CD4-positive, alpha-beta T cell treated with Interleukin-21 for 1 hour (primary cell): Measurements from ENCODE around the gene S100A8.
A peak's percentile ranks its signal among the peaks of the same experiment; 100 is the strongest.
"Not testable (repeated sequence)": the region's sequence is repeated elsewhere in the genome, so short reads cannot be mapped to it uniquely, and the experiment has no call there.

Source experiments
- DNase-seq: peaks from one replicate; pipeline ENCODE4 v3.0.0-alpha.2; 2020

S100A8 gene

DNA sequence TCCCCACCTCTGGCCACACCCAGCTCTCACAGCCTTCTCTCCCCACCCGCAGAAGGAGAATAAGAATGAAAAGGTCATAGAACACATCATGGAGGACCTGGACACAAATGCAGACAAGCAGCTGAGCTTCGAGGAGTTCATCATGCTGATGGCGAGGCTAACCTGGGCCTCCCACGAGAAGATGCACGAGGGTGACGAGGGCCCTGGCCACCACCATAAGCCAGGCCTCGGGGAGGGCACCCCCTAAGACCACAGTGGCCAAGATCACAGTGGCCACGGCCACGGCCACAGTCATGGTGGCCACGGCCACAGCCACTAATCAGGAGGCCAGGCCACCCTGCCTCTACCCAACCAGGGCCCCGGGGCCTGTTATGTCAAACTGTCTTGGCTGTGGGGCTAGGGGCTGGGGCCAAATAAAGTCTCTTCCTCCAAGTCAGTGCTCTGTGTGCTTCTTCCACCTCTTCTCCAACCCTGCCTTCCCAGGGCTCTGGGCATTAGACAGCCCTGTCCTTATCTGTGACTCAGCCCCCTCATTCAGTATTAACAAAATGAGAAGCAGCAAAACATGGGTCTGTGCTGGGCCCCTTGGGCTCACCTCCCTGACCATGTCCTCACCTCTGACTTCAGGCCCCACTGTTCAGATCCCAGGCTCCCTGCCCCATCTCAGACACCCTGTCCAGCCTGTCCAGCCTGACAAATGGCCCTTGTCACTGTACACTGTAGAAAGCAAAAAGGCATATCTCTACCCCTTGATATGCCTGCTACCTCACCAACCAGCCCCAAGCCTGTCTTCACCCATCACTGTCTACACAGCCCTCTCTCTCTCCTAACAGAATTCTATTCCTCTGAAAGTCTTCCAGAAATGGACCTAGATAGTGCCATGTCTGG, 30.0 kb downstream of the S100A8 start:
- DNase-seq = no peak

DNA sequence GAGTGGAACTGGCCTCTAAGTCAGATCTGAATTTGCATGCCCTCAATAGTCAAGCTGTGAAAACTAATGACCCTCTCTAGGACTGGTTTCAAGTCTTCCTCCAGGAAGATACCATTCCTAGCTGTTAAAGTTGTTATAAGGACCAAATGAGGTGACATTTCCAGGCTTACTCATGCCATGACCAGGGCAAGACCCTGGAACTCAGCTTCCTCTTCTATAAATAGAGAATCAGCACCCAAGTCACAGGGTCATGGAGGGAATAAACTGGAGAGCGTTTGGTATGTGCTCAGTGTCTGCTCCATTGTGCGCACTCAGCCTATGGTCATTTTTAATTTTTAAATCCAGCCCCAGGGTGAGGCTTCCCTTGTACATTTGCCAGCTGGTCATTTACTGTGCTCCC, 30.7 kb downstream of the S100A8 start:
- no peak for DNase-seq

DNA sequence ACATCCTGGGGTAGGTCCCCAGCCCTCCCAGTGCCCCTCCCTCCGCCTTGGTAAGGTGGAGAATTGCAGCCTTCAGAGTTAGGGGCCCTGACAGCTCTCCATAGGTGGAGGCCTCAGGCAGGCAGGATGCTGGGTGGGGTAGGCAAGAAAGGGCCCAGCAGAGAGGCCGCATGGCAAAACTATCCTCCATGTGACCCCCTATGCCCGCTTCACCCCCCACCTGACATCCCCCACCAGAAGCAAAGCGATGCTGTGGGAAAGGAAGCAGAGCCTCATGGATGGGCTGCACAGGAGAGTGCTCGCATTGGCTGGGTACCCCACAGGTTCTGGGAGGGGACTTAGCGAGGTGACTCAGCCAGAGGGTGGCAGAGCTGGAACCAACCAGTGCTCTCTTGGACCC, 31.6 kb downstream of the S100A8 start:
- no peak for DNase-seq

DNA sequence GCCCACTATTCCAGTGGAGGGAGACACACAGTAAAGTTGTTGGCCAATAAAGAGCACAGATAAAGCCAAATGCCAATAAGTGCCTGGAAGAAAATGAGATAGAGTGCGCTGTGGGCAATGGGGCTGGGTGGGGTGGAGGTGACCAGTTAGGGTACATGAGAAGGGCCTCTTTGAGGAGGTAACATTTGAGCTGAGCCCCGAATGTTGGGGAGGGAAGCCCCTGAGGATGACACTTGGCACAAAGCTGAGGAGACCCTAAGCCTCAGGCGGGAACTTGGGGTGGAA, 32.2 kb downstream of the S100A8 start:
- no peak for DNase-seq

DNA sequence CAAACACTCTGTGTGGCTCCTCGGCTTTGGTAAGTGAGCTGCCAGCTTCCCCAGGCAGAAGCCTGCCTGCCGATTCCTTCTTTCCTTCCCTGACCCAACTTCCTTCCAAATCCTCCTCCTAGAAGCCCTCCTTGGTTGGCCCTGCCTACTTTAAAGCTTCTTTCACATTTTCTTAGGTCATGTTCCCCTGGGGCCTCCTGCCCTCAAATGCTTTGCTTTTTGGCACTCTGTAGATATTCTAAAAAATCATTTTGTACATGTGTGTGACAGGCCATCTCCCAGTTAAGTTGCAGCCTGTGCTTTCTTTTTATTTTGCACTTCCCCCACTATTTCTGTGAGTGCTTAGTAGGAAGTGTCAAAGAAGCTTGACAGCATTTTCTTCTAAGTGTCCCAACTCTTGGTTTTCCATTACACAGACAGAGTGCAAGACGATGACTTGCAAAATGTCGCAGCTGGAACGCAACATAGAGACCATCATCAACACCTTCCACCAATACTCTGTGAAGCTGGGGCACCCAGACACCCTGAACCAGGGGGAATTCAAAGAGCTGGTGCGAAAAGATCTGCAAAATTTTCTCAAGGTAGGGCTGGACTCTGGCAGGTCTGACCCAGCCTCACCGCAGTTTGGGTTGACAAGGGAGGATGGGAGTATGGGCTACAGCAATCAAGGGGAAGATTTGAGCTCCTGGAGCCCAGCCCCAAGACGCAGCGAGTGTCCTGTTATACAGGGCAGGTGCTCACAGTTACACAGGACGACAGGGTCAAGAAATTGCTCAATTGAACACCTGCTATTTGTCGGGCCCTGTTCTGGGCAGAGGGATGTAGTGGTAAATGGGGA, 32.8 kb downstream of the S100A8 start, which contains the start of gene S100A9:
TSS of gene S100A9 (plus strand) at position 2 of the 838 bp plus-strand sequence. CDS start at position 432, 430 bp downstream.
- no peak for DNase-seq

DNA sequence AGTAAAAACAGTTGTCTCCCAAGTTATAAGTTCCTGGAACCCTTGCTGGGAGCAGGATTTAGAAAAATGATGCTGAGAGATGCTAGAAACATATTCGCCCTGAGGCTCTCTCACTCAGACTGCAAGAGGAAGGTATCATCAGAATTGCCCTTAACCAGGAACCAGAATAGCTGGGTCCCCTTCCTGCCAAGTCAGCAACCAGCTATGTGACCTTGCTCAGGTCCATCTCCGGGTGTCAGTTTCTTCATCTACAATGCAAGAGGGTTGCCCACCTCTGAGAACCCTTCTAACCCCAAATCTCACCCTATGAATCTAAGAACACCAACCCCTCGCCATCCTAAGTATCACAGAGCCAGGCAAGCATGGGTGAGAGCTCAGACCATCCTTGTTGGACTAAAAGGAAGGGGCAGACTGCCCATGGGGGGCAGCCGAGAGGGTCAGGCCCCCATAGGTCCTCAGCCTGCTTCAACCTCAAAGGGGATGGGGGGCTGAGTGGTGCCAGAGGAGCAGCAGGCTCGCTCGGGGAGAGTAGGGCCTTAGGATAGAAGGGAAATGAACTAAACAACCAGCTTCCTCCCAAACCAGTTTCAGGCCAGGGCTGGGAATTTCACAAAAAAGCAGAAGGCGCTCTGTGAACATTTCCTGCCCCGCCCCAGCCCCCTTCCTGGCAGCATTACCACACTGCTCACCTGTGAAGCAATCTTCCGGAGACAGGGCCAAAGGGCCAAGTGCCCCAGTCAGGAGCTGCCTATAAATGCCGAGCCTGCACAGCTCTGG, 33.6 kb downstream of the S100A8 start:
- DNase-seq = no peak

DNA sequence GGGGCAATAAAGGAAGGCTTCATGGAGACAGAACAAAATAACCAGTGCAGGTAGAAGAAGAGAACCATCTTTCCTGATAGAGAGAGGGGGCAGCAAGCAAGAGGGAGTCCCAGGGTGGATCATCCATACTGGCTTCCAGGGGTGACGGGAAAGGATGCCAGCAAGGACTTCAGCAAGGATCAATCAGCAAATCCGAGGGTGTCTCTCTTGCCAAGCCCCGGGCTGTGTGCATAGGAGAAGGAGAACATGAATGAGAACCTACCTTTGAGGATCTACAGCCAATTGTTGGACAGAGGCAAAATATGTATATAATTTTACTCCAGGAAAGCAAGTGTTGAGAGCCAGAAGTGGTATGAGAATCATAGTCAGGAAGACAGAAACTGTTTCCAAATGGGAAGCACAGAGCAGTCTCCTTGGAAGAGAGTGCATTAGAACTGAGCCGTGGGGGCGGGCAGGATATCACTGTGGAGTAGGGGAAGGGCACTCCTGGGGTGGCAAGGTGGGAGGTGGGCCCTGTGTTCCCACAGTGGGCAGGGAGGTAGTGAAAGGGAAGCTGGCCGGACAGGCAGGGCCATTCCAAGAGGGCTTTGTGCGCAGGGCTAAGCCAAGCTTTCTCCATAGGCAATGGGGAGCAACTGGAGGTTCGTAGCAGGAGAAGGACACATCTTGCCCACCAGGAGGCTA, 34.3 kb downstream of the S100A8 start:
- DNase-seq = no peak

DNA sequence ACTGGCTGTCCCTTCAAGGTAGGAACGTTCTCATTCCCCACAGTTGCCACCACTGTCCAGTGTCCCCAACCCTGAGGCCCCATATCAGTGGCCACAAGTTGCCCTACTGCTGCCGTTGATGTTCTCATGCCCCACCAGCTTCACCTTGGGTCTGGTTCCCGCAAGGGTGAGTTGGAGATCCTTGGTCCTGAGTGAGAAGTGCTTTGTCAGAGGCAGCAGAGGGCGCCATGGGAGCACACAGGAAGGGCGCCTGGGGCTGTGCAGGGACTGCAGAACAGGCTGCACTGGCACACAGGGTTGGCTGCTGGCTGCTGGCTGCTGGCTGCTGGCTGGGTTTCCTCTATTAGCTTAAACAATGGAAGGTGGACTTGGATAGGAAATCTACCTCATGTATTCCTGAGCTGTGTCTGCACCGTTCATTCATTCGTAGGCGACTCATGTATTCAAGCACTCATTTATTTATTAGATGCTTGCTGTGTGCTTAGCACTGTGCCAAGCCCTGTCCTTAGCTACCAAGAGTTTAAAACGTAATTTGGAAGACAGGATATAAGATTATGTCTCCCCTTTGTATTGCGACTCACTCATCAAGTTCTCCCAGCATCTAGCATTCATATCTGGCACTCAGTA, 35.3 kb downstream of the S100A8 start:
- DNase-seq = peak; percentile 36

DNA sequence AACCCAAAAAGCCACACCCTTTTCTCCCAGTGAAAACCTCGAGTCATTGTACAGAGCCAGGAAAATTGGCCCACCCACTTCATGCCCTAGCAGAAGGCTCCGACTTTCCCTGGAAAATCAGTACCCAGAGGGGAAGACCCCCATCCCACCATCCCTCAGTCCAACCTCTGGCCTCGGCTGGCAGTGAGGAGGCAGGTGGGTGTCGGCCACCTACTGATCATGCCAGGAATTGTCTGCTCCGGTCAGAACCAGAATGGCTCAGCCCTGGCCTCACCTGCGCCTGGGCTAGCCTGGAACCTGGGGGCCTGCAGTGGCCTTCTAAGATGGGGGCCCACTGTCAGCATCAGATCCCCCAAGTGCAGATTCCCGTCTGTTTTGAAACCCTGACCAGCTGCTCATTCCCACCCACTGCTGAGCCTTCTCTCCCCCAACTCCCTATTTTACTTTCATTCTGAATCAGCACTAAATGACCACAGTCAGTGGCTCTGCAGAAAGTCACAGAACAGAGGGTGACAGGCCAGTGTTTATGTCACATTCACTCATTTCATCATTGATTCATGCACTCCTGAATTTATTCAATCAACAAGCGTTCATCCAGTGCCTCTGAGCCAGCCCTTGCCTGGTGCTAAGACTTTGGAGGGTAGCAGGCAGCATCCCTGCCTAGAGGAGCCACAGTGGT, 36.2 kb downstream of the S100A8 start:
- no peak for DNase-seq

DNA sequence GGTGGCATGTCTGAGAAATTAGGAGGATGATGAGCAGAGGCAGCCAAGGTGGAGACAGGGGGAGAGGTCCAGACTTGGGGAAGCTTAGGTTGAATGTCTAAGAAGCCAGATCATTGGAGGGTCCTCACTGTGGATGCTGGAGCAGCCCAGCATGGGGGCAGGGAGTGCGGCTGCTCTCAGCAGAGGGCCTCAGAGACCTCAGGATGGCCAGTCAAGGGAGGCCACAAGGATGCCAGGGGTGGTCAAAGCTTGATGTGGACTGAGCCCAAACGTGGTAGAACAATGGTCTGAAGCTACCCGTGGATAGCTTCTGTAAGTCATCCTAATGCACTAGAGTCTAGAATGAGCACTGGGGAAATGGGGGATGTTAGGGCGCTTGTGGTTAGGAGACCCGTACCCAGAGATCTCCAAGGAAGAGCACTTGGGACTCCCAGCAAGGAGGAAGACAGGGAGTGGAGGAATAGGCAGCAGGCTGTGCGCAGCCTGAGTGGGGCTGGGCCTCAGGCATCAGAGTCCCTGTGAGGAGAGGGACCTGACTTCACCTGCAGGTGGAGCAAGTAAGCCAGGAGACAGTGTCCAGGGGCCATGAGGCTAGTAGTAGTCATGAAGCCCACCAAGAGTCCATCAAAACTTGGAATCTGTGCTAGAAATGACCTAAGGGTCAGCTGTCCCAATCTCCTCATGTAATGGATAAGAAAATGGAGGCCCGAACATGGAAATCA, 37.5 kb downstream of the S100A8 start:
- no peak for DNase-seq

DNA sequence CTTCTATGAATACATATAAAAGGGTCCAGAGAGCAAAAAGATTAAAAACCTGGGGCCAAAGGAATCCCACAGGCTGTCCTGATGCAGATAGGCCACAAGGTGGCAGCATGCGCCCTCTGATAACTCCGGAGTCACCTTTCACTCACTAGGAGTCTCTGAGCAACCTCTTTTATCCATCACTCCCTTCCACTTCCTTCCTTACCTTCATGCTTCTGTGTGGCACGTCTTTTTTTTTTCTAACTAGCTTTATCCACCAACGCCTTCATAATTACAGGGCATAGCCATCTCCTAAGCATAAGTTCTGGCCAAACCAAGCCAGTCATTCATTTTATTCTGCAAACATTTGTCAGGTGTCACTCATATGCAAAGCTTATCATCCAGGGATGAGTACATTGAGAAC, 38.4 kb downstream of the S100A8 start:
- peak; percentile 64 for DNase-seq

DNA sequence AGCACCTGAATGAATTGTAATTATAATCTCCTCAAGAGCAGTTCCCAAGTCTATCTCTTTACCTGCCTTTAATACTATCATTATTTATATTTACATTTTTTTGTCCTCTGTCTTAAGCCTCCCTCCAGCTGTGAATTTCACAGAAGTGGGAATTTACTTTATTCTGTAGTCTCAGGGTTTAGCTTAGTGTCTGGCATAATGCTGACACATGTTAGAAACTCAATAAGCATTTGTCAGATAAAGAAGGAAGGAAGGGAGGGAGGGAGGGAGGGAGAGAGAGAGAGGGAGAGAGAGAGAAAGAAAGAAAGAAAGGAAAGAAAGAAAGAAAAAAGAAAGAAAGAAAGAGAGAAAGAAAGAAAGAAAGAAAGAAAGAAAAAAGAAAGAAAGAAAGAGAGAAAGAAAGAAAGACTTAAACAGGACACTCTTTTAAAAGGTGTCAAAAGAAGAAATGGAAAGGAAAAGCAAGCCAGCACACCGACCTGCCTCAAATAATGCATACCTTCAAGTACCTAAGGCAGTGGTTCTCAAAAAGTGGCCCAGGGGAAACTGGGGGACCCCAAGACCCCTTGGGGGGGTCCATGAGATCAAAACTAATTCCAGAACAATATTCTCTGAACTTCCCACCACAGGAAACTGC, 40.4 kb downstream of the S100A8 start:
- DNase-seq = no peak

DNA sequence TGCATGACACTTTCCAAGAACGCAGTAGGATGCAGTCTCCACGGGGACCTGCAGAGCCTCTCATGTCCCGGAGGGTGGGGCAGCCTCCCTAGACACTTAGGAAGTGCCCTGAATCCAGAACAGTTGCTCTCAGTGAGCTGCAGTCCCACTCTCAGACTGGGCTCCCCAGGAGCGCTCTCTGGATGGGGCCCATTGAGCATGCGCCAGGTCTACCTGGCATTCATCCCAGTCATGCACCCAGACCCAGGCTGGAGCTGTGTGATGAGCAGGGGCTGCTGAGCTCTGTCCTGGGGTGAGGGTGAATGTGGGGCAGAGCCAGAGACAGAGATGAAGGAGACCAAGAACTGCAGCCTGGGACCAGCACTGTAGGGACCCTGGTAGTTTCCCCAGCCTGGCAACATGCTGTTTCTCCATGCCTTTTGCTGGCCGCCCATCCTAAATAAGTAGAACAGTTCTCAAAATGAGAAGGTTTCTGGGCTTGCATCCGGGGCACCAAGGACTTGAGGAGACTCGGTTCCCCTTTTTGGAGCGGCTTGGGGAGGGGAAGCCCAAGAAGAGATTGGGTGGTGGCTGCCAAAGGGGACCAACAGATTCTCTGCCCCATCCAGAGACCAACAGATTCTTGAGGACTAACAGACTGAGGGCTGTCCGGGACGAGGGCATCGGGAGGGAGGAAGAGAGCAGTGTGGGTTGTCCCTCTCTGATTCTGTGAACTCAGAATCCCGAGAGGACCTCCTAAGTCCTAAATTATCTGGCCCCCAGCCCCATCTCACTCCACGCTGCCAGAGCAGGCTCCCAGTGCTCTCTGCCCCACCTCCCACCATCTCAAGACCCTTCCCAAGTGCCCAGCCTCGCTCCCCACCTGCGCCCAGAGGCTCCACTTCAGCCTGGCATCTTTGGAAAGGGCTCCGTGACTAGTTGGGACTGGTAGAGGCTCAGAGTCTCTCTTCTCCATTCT, 41.2 kb downstream of the S100A8 start:
- DNase-seq = no peak

DNA sequence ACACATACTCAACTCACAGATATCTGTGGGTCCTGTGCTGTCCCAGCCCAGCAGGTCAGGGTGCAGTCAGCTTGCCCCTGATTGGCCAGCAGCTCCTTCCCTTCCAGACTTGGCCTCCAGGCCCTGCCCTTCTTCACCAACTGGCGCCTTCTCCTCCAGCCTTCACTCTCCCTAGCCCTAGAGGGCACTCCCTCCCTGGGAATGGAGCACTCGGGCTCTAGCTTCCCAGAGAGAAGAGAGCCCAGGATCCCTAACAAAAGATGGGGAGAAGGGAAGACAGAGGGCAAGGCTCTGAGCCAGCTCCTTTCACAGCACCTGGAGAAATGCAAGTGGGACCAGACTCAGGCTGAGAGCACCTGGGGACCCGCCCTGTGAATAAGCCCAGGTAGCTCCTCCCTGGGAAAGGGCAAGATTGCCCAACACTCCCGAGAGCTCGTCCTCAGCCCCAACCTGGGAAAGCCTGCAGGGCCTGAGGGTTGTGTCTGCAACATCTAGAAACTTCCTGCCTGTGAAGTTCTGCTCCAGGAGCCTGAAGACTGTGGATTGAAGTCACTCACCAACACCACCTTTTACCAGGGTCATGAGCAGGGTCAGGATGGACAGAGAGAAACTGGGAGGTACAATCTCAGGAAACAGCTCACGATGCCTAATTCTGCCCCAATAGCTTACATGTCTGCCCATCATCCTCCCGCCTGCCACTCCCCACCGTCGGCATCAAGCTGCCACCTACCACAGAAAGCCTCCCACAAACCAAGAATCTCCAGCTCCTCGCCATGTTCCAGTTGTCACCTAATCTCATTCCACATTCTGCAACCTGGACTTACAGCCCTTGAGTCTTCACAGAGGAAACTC, 42.1 kb downstream of the S100A8 start, which contains the start of gene PGLYRP4:
TSS of gene PGLYRP4 (minus strand) at position 331 of the 852 bp plus-strand sequence. CDS start 909 bp downstream, outside the sequence.
- DNase-seq = no peak

DNA sequence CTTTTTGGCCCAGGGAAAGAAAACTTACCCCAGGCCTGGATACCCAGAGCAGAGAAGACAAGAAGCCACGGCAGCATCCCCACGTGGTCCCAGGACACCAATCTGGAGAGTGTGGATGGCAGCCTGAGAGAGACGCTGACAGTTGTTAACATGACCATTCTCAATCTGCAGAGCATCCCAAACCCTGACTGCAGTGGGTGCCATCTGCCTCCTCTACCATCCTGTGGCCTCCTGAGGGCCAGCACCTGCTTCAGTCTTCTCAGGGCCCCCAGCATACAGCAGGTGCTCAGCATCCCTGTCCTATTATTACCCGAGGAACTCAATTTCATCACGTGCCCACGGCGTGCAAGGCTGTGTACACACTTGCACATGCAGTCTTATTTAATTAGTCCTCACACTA, 43.0 kb downstream of the S100A8 start:
- DNase-seq = no peak

DNA sequence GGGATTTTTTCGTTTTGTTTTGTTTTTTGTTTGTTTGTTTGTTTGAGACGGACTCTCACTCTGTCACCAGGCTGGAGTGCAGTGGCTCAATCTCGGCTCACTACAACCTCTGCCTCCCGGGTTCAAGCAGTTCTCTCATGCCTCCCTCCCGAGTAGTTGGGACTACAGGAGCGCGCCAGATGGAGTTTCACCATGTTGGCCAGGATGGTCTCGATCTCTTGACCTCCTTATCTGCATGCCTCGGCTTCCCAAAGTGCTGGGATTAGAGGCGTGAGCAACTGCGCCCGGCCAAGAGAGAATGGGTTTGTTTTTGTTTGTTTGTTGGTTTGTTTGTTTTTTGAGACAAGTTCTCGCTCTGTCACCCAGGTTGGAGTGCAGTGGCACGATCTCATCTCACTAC, 43.8 kb downstream of the S100A8 start:
- not testable (repeated sequence) for DNase-seq

DNA sequence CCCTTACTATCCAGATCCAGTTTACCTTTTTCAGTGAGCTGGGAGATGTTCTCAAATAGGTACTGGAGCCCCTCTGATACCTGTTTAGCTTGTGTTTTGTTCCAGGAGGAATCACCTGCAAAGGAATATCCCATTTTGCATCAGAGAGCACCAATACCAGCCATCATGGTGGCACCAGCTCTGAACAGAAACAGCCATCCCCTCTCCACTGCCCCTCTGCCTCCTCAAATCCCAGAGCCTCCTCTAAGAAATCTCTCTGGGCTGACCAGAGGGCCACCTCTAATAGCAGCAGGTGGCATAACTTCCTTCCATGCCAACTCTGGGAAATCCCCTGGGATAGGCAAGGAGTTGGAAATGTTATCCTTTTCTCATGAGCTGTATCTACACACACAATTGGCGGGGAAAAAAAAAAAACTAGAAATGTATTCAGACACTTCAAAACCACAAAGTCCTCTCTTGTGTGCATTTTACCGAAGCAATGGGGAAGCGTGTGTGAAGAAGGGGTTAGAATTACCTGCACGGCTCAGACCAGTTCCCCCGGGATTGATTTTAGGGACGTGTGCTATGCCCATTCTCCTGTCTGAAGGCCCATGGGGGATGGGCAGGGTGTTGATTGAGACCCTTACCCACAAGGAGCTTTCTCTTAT, 44.7 kb downstream of the S100A8 start:
- no peak for DNase-seq
